PFSK-1 (cell line): Measurements from ENCODE around the gene KCNH1.

Source experiments
- FOXP2 ChIP-seq: optimal IDR thresholded peaks from 2 replicates; pipeline ENCODE3; 2011; ENCODE audit warnings: borderline replicate concordance, control low read depth, inconsistent platforms; ENCODE audit not compliant: insufficient read depth; ENCODE audit errors: extremely low read length, extremely low read depth
- POLR2AphosphoS5 ChIP-seq: IDR thresholded peaks from 2 replicates; pipeline ENCODE4 v1.6.1; 2012; ENCODE audit warnings: low read depth, mild to moderate bottlenecking, control low read depth, low read length, moderate library complexity
- SIN3A ChIP-seq: IDR thresholded peaks from 2 replicates; pipeline ENCODE4 v1.6.1; 2012; ENCODE audit warnings: mild to moderate bottlenecking, low read length, moderate library complexity, borderline replicate concordance; ENCODE audit not compliant: insufficient read depth
- TAF1 ChIP-seq: IDR thresholded peaks from 2 replicates; pipeline ENCODE4 v1.6.1; 2012; ENCODE audit warnings: low read length, control low read depth, borderline replicate concordance; ENCODE audit not compliant: insufficient read depth
- TF ChIP-seq, protein P1 (sequence below), 2 experiments: IDR thresholded peaks; 2 replicates each; pipeline versions ENCODE4 v1.6.1 to v1.8.0; 2011 to 2012; ENCODE audit warnings: low read depth in 2 of 2, low read length in 2 of 2, control low read depth in 1 of 2, inconsistent platforms in 1 of 2, mild to moderate bottlenecking in 1 of 2, moderate library complexity in 1 of 2; ENCODE audit not compliant: insufficient read depth in 1 of 2

Gene KCNH1

DNA sequence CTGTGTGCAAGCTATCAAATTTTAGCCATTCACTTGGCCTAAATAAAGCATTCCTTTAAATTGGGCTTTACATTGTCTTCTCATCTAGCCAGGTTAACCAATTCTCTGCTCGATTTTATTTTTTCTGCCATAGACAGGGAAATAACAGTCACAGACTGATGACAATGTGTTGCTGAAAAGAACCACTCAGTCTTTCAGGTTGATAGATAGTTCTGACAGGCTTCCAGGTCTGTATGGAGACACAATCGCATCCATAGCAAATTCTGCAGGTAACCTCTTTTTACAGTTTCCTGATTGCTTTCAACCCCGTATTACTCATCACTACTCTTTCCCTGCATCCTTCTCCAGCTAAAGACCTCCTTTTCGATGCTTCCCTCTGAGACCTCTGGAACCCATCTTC lies 198.0 kb downstream of the KCNH1 start:
- no peak for TF ChIP-seq TAF1
- TF ChIP-seq, protein P1, sequence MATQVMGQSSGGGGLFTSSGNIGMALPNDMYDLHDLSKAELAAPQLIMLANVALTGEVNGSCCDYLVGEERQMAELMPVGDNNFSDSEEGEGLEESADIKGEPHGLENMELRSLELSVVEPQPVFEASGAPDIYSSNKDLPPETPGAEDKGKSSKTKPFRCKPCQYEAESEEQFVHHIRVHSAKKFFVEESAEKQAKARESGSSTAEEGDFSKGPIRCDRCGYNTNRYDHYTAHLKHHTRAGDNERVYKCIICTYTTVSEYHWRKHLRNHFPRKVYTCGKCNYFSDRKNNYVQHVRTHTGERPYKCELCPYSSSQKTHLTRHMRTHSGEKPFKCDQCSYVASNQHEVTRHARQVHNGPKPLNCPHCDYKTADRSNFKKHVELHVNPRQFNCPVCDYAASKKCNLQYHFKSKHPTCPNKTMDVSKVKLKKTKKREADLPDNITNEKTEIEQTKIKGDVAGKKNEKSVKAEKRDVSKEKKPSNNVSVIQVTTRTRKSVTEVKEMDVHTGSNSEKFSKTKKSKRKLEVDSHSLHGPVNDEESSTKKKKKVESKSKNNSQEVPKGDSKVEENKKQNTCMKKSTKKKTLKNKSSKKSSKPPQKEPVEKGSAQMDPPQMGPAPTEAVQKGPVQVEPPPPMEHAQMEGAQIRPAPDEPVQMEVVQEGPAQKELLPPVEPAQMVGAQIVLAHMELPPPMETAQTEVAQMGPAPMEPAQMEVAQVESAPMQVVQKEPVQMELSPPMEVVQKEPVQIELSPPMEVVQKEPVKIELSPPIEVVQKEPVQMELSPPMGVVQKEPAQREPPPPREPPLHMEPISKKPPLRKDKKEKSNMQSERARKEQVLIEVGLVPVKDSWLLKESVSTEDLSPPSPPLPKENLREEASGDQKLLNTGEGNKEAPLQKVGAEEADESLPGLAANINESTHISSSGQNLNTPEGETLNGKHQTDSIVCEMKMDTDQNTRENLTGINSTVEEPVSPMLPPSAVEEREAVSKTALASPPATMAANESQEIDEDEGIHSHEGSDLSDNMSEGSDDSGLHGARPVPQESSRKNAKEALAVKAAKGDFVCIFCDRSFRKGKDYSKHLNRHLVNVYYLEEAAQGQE (IDR thresholded peaks at IDR 0.05; ENCODE audit: insufficient read depth in 1 of 2, low read depth in 2 of 2, low read length in 2 of 2), result no peak
- TF ChIP-seq POLR2AphosphoS5, result no peak
- TF ChIP-seq FOXP2, result no peak
- no peak for TF ChIP-seq SIN3A

DNA sequence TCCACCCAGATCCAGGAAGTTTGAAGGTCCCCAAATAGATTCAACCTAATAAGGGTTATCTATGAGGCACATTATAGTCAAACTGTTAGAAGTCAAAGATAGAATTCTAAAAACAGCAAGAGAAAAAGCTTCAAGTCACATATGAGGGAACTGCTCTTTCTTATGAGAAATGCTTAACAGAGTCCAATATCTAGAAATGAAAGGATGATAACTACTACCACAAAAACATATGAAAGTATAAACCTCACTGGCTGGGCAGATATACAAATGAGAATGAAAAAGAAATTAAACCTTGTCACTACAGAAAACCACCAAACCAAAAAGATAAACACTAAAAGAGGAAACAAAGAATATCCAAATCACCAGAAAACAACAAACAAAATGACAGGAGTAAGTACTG lies 201.8 kb downstream of the KCNH1 start:
- TF ChIP-seq FOXP2, result no peak
- TF ChIP-seq TAF1, result no peak
- no peak for TF ChIP-seq POLR2AphosphoS5
- TF ChIP-seq, protein P1 (IDR thresholded peaks at IDR 0.05; ENCODE audit: insufficient read depth in 1 of 2, low read depth in 2 of 2, low read length in 2 of 2), result no peak
- TF ChIP-seq SIN3A, result no peak

DNA sequence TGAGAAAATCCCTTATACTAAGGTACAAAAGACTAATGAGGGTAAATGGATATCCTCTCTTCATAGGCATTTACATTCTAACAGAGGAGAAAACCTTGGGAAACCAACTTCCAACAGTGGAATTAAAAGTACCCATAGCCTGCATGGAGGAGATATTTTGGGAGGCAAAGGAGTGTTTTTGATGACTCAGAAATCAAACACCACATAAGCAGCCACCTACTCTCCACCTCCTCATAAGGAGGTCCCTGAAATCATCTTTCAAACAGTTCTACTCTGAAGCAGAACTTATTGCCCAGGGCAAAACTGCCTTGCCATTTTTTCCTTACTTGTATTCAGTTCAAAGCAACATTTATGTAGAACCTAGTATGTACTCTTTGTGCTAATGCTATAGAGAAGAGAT lies 211.3 kb downstream of the KCNH1 start:
- TF ChIP-seq FOXP2, result no peak

DNA sequence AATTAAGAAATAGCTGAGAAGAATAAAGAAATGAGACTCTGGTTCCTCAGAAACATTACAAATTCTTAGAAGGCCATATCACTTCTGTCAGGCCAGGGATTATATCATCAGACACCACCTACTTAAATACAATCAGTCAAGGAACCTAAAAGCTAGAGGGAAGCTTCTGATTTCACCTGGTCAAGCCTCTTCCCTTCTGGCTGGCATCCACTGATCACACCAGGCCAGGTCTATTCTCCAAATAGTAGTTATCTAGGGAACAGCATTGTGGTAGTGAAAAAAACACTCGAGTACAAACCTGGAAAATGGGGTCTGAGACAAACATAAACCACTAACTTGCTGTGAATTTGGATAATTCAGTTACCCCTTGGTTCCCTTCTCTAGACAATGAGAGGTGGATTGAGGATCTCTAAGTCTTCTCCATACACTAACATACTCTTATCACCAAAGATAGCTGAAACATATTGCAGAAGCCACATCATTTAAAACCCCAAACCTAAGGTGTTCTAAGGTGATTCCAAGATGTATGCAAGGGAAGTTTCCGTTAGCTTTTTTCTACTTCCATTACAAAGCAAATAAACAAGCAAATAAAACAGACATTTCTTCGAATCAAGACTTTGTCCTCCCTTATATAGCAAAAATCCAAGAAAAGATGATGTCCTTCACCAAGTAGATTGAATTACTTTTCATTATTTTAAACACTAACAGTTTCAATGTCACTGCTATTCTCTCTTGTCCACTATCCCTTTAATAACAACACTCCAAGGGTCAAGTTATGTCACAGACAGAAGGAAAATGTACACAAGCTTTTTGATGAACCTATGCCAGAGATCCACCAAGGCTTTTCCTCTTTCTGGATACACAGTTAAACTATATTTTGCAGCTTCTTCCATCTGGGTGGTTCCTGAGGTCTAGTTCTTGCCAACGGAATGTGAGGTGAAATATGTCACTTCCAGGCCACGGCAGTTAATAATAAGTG lies 212.9 kb downstream of the KCNH1 start:
- TF ChIP-seq POLR2AphosphoS5 (no peak), FOXP2 (no peak)

DNA sequence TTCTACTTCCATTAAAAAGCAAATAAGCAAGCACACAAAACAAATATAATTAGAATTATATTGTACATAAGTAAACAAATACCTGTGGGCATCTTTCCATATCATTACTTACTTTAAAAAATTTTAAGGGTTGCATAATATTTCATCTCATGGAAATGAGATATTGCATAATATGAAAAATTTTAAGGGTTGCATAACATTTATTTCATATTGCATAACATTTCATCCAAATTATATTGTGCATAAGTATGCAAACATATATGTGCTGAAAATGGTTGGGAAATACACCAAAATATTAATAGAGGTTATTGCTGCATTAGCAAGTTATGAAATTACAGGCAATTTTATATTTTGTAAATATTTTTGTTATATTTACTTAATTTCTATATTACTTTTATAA lies 213.7 kb downstream of the KCNH1 start:
- TF ChIP-seq, protein P1 (IDR thresholded peaks at IDR 0.05; ENCODE audit: insufficient read depth in 1 of 2, low read depth in 2 of 2, low read length in 2 of 2), result no peak
- no peak for TF ChIP-seq FOXP2
- no peak for TF ChIP-seq POLR2AphosphoS5
- TF ChIP-seq TAF1, result no peak
- TF ChIP-seq SIN3A, result no peak

DNA sequence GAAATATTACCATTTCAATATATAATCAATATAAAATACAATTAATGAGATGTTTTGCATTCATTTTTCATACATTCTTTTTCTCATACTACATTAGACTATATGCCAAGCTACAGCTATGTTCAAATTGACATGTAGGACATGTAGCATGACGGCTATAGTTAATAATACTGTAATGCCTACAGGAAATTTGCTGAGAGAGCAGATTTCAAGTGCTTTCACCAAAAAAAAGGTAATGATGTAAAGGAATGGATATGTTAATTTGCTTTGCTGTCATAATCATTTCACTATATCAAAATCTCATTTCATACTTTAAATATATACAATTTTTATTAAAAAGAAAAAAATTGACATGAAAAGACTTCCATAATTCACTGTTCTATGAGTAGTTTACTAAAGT lies 215.1 kb downstream of the KCNH1 start:
- TF ChIP-seq, protein P1 (IDR thresholded peaks at IDR 0.05; ENCODE audit: insufficient read depth in 1 of 2, low read depth in 2 of 2, low read length in 2 of 2), result no peak
- TF ChIP-seq TAF1 (no peak), SIN3A (no peak), FOXP2 (no peak), POLR2AphosphoS5 (no peak)
